ENCODE data around the gene SIRT2.
"Not testable (repeated sequence)": the region's sequence is repeated elsewhere in the genome, so short reads cannot be mapped to it uniquely, and the experiment has no call there.

SIRT2 gene

DNA sequence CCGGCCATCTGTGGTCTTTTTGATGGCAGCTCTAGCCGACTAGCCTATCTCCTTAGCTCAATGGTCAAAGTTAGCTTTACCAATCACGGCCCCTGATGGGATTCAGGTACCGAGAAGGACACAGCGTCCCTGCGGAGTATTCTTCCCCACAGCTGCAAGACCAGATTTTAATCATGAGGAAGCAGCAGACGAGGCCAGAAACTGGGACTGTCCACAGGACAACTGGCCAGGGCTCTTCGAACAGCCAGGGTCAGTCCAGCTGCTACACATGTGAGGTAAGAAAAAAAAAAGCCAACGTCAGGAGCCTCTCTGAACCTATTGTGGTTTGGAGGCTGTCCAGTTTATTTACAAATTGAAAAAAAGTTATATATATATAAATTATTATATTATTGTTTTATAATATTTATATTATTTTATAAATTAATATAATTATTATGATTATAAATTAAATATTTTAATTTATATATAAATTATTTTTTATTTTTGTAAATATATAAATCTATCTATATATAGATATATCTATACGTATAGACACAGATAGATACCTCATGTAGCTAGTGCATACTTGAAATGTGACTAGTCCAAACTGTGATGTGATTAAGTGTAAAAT, 32.1 kb downstream of the SIRT2 start:
- DNase-seq (ENCODE audit: low spot score): no peak

DNA sequence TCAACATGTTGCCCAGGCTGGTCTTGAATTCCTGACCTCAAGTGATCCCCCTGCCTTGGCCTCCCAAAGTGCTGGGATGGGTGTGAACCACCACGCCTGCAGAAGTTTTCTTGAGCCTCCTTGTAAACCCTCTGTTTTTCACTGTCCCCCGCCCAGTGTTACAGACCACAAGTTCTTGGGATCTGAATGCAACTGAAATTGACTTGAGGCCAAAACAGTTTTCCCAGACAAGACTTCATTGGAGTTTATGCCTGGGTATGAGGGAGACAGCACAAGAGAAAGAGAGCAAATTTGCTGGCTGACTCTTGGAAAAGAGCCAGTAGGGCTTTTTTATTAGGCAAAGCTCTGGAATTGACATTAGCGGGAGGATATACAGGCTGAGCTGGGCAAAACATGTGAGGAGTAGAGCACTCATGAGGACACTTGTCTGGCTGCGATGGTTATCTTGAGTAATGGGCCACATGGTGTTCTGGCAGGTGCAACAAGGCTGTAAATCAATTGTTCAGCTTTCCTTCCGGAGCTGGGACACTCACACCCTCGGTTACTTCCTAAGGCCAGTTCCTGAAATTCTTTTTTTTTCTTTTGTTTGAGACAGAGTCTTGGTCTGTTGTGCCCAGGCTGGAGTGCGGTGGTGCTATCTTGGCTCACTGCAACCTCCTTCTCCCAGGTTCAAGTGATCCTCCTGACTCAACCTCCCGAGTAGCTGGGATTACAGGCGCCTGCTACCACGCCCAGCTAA, 36.9 kb downstream of the SIRT2 start:
- DNase-seq (ENCODE audit: low spot score): no peak

DNA sequence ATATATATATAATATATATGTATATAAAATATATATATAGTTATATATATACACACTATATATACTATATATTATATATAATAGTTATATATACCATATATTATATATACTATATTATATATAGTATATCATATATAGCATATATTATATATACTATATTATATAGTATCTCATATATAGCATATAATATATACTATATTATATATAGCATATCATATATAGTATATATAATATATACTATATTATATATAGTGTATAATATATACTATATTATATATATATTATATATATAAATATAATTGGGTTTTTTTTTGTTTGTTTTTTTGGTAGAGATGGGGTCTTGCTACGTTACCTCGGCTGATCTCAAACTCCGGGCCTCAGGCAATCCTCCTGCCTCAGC, 38.0 kb downstream of the SIRT2 start:
- DNase-seq (ENCODE audit: low spot score): no peak

DNA sequence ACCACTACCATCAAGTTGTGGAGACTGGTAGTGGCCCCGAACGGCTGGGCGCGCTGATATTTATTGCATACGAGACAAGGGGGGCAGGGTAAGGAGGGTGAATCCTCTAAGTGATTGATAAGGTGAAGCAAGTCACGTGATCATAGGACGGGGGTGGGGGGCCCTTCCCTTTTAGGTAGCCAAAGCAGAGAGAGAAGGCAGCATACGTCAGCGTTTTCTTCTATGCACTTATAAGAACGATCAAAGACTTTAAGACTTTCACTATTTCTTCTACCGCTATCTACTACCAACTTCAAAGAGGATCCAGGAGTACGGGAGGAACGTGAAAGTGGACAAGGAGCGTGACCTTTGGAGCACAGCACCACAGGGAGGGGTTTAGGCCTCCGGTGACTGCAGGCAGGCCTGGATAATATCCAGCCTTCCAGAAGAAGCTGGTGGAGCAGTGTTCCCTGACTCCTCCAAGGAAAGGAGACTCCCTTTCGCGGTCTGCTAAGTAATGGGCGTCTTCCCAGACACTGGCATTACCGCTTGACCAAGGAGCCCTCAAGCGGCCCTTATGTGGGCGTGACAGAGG, 39.7 kb downstream of the SIRT2 start:
- DNase-seq (ENCODE audit: low spot score): not testable (repeated sequence)

DNA sequence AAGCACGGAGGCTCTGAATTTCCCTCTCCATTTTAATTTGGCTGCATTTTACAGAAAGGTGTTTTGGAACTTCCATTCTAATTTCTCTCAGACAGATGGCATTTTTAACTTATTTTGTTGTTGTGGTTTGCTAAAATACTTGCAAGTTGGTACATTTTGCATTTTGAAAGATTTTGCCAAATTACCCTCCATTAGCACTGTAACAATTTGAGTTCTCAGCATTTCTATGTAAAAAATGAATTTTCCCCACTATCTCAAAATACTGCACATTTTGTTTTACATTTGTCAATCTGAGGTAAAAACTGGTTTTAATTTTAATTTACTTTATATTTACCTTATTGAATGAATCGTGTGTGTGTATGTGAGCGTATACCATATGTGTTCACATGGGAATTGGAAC, 42.6 kb downstream of the SIRT2 start:
- no peak for DNase-seq (ENCODE audit: low spot score)

DNA sequence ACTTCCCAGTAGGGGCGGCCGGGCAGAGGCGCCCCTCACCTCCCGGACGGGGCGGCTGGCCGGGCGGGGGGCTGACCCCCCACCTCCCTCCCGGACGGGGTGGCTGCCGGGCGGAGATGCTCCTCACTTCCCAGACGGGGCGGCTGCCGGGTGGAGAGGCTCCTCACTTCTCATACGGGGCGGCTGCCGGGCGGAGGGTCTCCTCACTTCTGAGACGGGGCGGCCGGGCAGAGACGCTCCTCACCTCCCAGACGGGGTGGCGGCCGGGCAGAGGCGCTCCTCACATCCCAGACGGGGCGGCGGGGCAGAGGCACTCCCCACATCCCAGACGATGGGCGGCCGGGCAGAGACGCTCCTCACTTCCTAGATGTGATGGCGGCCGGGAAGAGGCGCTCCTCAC, 43.7 kb downstream of the SIRT2 start:
- not testable (repeated sequence) for DNase-seq (ENCODE audit: low spot score)

DNA sequence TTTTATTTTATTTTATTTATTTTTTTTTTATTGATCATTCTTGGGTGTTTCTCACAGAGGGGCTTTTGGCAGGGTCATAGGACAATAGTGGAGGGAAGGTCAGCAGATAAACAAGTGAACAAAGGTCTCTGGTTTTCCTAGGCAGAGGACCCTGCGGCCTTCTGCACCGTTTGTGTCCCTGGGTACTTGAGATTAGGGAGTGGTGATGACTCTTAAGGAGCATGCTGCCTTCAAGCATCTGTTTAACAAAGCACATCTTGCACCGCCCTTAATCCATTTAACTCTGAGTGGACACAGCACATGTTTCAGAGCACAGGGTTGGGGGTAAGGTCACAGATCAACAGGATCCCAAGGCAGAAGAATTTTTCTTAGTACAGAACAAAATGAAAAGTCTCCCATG, 44.5 kb downstream of the SIRT2 start:
- not testable (repeated sequence) for DNase-seq (ENCODE audit: low spot score)

DNA sequence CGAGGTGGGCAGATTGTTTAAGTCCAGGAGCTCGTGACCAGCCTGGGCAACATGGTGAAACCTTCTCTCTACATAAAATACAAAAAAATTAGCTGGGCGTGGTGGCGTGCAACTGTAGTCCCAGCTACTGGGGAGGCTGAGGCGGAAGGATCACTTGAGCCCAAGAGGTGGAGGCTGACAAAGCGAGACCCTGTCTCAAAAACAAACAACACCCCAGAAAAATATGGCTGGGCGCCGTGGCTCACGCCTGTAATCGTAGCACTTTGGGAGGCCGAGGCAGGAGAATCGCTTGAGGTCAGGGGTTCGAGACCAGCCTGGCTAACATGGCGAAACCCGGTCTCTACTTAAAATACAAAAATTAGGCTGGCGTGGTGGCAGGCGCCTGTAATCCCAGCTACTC, 46.2 kb downstream of the SIRT2 start:
- no peak for DNase-seq (ENCODE audit: low spot score)

DNA sequence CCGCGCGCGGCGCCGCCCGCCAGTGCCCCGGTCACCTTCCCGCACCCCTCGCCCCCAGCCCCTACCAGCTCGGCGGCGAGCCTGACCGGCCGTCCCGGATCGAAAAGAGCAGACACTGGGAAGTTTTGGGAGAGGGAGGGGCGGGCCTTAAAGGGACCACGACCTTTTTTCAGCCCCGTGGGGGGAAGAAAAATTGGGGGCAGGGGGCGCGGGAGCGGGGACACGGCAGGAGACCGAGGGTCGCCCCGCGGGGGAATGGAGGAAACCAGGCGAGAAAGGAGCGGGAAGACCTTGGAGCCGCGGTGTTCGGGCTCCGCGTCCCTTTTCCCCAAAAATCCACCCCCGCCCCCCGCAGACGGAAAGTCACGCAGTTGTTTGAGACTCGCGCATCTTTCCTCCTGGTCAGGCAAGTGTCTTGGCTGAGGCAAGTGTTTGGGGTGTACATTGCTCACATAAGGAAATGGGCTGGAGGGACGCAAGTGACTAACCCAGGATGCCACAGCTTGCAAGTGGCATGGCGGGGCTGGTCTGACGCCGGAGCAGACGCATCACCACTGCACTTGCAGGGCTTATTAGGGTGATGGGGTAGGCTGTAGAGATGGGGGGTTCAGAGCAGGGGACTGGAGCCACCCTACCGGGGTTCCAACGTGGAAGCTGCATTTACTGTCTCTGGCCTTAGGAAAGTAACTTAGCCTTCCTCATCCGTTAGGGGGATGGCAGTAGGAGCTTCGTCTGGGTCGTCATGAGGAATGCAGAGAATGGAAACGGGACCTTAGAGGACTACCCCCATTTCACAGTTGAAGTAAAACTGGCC, 47.0 kb downstream of the SIRT2 start:
- DNase-seq (ENCODE audit: low spot score): peak; percentile 24

DNA sequence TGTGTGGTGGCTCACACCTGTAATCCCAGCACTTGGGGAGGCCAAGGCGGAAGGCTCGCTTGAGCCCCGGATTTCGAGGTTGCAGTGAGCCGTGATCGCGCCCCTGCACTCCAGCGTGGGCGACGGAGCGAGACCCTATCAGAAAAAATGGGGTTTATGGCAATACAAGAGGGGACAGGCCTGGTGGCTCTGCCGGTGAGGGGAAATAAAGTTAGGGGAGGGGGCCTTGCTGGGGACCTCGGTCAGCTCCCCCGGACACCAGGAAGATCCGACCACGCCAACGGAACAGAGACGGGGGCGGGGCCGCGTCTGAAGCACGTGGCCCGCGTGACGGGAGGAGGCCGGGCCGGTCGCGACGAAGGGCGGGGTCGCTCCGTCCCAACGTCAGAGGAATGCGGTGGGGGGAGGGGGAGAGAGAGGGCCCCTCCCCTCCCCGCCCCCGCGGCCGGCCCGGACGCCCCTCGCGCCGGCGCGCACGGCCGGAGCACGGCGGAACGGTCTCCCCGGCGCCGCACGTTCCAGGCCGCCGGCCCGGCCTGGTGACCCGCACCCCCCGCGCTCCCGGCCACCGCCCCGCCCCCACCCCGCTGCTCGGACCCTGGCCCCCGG, 47.7 kb downstream of the SIRT2 start:
- DNase-seq (ENCODE audit: low spot score): peak; percentile 89

DNA sequence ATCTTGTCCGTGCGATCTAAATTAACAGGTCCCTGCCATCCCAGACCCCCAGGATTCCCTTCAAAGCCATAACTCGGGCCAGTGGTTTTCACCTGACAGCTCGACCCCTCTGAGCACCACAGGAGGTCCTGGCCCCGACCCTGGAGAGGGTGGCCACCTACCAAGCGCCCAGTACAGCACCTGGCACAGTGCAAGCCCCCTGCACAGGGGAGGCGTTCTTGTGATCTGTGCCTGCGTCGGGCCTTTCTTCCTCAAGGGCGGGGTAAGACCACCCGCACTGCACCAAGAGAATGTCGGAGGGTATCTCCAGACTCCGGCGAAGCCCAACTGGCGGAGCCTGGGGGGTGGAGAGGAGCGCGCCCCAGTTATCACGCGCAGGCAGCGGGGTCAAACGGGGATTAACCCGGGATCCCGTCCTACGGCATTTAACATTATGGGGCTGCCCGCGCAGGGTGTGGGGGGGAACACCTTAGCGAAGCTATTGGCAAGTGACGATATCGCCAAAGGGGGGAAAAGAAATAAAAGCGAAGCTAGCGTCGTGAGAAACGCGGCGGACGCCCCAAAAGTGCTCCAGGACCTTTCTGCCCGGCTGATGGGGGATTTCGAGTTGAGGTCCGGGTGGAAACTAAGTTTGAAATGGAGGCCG, 48.3 kb downstream of the SIRT2 start:
- peak; percentile 14 for DNase-seq (ENCODE audit: low spot score)

DNA sequence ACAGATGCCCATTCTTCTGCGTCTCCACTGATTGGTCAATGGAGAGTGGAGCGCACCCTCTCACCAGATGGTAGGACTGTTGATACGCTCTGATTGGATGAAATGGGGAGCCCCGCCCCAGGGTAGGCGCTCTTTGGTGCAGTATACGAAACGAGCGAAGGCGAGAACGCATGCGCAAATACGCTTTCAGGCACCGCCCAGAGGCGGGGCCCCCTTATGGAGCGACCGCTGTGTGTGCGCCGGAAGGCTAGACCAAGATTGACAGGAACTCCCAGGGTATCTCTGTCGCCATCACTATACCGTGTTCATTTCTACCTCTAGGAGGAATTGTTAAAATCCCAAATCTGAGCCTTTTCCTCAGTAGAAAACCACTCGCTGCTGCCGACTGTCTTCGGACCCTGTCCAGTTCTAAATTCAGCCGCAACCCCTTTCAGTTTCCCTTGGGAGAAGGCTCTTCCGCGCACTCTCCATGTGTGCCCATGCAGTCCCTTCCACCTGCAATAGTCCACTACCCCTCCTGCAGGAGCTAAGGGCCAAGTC, 48.9 kb downstream of the SIRT2 start:
- peak; percentile 99 for DNase-seq (ENCODE audit: low spot score)

DNA sequence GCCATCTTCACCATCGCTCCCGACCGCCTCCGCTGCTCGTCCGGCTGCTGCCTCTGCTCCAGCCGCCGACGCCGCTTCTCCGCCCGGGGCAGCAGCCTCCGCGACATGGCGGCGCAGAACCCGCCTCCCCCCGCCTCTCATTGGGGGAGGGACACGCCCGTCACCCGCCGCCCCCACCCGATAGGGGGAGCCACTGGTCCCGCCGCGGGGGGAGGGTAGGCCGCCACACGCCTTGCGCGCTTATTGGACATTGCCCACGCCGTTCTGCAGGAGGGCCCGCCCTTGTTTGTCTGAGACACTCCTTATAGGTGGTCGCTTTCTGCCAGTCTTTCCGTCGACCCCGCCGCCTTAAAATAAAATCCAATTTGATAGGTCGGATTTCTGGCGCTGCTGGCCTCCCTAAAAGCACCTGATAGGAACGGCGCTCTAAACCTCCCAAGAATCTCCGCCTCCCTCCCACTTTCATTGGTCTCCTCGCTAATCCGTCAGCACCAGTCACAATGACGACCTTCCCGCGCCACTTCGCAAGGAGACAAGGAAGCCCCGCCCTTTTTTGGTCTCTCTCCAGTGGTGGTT, 49.5 kb downstream of the SIRT2 start, which contains the start of gene HNRNPL:
Gene HNRNPL, minus strand, starts transcription at position 127 of the 576 bp plus-strand sequence. Its CDS starts 20 bp downstream, at position 107.
- peak; percentile 98 for DNase-seq (ENCODE audit: low spot score)

DNA sequence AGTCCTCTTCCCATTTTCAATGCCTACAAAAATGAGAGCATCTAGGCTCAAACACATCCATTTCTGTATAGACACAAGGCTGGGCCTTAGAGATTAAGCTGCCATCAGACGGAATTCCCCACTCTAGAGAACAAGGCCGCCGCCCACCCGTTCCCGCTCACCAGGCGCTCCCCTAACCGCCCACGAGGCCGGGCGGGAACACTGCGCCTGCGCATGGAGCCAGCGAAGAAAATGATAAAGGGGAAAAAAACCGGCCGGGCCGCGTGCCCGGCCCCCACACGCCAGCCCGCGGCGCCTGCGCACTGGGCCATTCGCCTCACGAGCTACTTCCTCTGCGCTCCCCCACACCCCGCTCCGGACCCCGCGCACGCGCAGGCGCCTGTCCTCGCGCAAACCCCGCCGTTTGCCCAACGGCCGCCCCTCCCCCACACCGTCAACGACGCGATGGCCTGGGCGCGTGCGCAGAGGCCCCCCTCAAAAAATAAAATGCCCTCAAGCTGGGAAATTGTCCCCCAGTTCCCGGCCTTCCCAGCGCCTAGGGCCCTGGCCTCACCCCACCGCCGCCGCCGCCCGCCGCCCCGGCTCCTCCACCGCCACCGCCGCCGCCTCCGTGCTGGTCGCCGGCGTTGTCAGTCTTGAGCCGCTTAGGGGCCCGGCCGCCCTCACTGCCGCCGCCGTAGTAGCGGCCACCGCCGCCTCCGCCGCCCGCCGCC, 50.1 kb downstream of the SIRT2 start:
- DNase-seq (ENCODE audit: low spot score): peak; percentile 98

DNA sequence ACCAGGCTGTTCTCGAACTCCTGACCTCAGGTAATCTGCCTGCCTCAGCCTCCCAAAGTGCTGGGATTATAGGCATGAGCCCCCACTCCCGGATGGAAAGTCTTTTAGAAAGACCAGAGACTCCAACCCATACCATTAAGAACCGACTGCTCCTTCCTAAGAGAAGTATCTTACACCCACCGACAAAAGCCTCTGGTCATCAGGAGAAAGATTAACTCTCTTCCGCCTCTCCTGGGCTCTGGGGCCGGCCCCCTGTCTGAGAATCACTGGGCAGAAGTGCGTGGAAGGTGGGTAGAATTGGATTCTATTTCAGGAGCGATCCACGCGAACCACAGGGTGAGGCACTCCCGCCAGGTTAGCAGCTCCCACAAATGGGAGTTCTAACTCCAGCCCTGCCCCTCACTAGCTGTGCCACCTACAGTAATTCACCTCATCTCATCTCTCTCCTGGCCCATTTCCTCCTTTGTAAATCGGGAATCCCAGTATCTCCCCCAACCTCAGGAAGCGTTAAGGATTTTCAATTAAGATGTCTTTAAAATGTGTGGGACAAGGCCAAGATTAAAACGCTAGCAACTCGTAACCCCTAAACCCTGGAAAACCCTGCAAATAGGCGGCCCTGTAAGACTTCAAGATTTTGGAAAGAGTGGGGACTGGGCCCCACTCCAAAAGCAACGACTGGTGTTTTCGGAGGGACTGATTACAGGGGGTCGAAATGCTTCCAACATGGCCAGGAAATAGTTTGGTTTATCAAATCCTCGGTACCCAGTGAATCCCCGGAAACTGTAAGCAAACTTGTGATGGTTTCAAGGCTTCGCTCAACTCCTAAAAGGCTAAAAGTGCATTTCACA, 50.9 kb downstream of the SIRT2 start:
- no peak for DNase-seq (ENCODE audit: low spot score)

DNA sequence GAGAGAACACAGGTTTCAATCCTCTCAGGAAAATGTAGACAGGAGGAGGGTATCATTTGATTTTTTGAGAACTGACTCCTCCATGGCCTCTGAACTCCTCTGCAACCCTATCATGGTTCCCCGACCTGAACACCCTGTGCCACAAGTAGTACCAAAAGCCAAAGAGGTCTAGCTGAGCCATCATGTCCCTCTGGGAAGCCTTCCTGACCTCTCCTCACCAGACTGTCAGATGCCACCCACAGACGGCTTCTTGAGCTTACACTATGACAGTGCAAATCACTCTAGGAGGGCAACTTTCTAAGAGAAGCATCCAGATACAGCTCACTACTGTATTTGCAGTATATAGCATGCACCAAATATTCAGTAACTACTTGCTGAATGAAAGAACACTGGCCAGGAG, 53.3 kb downstream of the SIRT2 start:
- DNase-seq (ENCODE audit: low spot score): no peak

DNA sequence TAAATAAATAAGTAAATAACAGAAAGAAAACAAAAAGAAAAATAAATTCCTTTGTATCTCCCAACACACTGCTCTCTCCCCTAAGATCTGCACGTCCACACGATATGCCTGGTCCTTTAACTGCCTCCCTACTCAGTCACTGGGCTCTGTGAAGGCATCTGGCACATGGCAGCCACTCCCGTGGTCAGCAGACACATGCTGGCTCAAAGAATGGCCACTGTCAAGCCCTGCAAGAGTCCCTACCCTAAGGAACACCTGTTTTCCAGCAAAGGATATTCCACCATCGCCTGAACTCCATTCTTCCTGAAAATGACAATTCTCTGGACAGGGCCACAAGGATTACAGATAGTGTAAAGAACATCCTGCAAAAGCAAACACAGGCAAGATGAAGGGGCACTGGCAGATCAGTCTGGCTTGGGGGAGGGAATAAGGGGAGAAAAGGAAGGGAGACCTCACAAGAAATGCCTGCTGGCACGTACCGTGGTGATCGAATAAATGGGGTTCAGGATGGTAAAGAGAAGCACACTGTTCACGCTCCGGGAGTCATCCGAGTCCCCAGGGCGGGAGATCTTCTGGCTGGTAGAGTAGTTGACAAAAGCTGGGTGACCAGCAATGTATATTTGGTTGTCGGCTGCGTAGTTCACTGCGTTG, 53.9 kb downstream of the SIRT2 start:
- DNase-seq (ENCODE audit: low spot score): no peak

DNA sequence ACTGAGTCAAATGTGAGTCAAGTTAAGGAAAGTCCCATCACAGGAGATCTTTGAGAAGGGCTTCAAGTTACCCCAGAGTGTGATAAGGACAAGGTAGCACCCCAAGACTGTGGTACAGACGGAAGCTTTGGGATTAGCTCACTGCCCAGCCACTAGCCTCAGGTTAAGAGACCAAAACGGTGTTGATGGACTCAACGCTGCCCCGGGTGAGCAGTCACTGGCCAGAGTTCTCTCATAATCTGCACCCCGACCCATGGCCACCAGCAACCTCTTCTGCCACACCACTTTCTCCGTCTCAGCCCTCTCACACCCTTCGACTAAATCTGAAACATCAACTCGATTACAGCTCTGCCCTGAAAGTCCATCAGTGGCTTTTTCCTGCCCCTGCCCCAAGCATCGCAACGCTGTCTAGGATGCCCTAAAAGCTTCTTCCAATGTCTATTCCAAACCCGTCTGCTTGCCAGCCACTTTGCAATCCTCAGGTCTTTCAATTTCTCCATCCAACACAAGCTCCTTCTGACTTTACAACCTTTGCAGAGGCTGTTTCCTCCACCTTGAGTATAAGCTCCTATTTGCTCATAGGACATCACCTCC, 55.2 kb downstream of the SIRT2 start:
- no peak for DNase-seq (ENCODE audit: low spot score)
